WI38 (cell line): Measurements from ENCODE around the gene AKAP13.

ENCODE experiments used
- H3K4me3 ChIP-seq: 2 replicates; pipeline ENCODE4 v1.5.1; 2011; ENCODE audit warnings: low read depth, mild to moderate bottlenecking, control low read depth, low read length
- CTCF ChIP-seq: IDR thresholded peaks from 2 replicates; pipeline ENCODE4 v1.5.1; 2012; ENCODE audit warnings: low read depth, mild to moderate bottlenecking, control low read depth, low read length

Gene AKAP13

GRCh38 chr15:85757939-85758654, 377.7 kb downstream of the AKAP13 start:
- no peak for TF ChIP-seq CTCF
- no peak overlapping the region for H3K4me3 ChIP-seq

- H3K4me3 ChIP-seq = no peak overlapping the region
- TF ChIP-seq CTCF = no peak
These were observed 378.2 kb downstream of the AKAP13 start for GRCh38 chr15:85758655-85758978.

- TF ChIP-seq CTCF = no peak
- no peak overlapping the region for H3K4me3 ChIP-seq
These were observed 379.0 kb downstream of the AKAP13 start for GRCh38 chr15:85759376-85759775.

GRCh38 chr15:85760049-85760448, 379.6 kb downstream of the AKAP13 start:
- no peak for TF ChIP-seq CTCF
- H3K4me3 ChIP-seq = no peak overlapping the region

GRCh38 chr15:85760531-85761371, 380.3 kb downstream of the AKAP13 start:
- TF ChIP-seq CTCF = no peak
- H3K4me3 ChIP-seq = no peak overlapping the region

- no peak for TF ChIP-seq CTCF
- H3K4me3 ChIP-seq = no peak overlapping the region
These were observed 381.2 kb downstream of the AKAP13 start for GRCh38 chr15:85761635-85762034.
